ENCODE measurements around the gene SLCO1B3.

SLCO1B3 gene

DNA sequence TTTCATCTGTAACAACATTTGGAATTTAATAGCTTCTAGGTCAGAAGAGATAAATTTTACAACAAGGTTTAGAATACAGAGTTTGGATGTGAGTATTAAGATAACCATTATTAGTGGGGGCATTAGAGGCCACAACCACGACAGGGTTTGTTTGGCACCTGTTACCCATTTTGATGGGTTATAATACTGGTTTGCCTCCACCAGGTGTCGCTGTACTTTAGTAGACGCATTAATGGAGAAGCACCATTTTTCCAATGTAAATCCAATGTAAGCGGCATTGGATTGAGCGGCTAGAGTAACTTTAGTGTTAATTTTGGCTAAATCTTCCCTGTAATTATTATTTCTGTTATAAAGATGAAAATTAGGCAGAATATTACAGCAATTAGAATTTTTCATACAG is 136.2 kb downstream of the SLCO1B3 start:
- peak; percentile 43 for TF ChIP-seq CTCF (IDR thresholded peaks at IDR 0.05; ENCODE audit: low read depth, low read length, missing control alignments)
- no peak for DNase-seq (ENCODE audit: low read depth)
- H3K4me3 ChIP-seq (ENCODE audit: low read depth, low read length), result no peak overlapping the region

- no peak for DNase-seq (ENCODE audit: low read depth)
- H3K4me3 ChIP-seq (ENCODE audit: low read depth, low read length), result no peak overlapping the region
- TF ChIP-seq CTCF (IDR thresholded peaks at IDR 0.05; ENCODE audit: low read depth, low read length, missing control alignments), result peak; percentile 44
These were observed 139.7 kb downstream of the SLCO1B3 start for GRCh38 chr12:20950248-20950647.

DNA sequence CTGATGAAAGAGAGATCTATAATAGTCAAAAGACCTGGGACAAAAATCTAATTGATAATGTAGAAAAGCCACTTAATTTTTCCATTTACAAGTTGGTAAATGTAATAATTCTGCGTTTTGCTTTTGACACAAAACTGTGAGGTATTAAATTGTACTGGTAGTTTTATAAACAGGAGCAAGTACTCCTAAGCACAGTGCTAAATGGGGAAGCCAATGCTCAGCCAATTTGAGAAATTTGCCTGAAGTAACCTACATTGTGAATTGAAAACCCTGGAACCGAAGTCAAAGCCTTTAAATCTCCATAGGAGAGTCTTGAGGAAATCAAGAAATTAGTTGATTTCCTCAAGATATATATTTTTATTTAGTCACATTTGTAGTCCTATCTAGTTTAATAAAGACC is 152.8 kb downstream of the SLCO1B3 start:
- no peak overlapping the region for H3K4me3 ChIP-seq (ENCODE audit: low read depth, low read length)
- no peak for DNase-seq (ENCODE audit: low read depth)
- no peak for TF ChIP-seq CTCF (IDR thresholded peaks at IDR 0.05; ENCODE audit: low read depth, low read length, missing control alignments)

- DNase-seq (ENCODE audit: low read depth), result no peak
- no peak for TF ChIP-seq CTCF (IDR thresholded peaks at IDR 0.05; ENCODE audit: low read depth, low read length, missing control alignments)
These were observed 153.3 kb downstream of the SLCO1B3 start for GRCh38 chr12:20963762-20964161.

More at GRCh38 chr12:20963762-20964161, 153.3 kb downstream of the SLCO1B3 start:
- no peak overlapping the region for H3K4me3 ChIP-seq (ENCODE audit: low read depth, low read length)
